SU-DHL-6 (cell line): ENCODE measurements around the gene NBEA.

Experiments
- H2AFZ ChIP-seq: fragments of 200-600 bp; sonication (generic); 2 replicates; pipeline ENCODE4 v1.6.1; 2014; ENCODE audit warnings: low read depth, mild to moderate bottlenecking, moderate library complexity, mixed read lengths, antibody characterized with exemption, low read length; ENCODE audit not compliant: severe bottlenecking
- H3F3A ChIP-seq: fragments of 200-600 bp; shearing (Covaris generic); 2 replicates; pipeline ENCODE4 v1.6.0; 2016; ENCODE audit warnings: antibody characterized with exemption, mild to moderate bottlenecking; ENCODE audit not compliant: insufficient read depth
- H3K27ac ChIP-seq: fragments of 200-600 bp; sonication (generic); 2 replicates; pipeline ENCODE4 v1.5.1; 2016; ENCODE audit warnings: low read depth, mild to moderate bottlenecking, low read length, moderate library complexity, mixed read lengths
- H3K27me3 ChIP-seq: fragments of 200-600 bp; sonication (generic), shearing (Covaris generic); 2 replicates; pipeline ENCODE4 v1.6.0; 2014; ENCODE audit warnings: mild to moderate bottlenecking, low read length
- H3K36me3 ChIP-seq: fragments of 200-600 bp; sonication (generic); 2 replicates; pipeline ENCODE4 v1.6.1; 2014; ENCODE audit warnings: mild to moderate bottlenecking, low read length, mixed read lengths
- H3K4me2 ChIP-seq: fragments of 300-600, 200-600 bp; shearing (Covaris generic), sonication (generic); 2 replicates; pipeline ENCODE4 v1.6.0; 2014; ENCODE audit warnings: low read length, low read depth, mild to moderate bottlenecking; ENCODE audit not compliant: poor library complexity, severe bottlenecking
- H3K4me3 ChIP-seq: fragments of 200-600 bp; sonication (generic); 2 replicates; pipeline ENCODE4 v1.5.1; 2014; ENCODE audit warnings: antibody characterized with exemption, low read length, mild to moderate bottlenecking, mixed read lengths; ENCODE audit not compliant: insufficient read depth, poor library complexity, severe bottlenecking
- H3K79me2 ChIP-seq: fragments of 200-600 bp; sonication (generic); 2 replicates; pipeline ENCODE4 v1.6.1; 2014; ENCODE audit warnings: mild to moderate bottlenecking, low read length, moderate library complexity; ENCODE audit not compliant: insufficient read depth
- H3K9ac ChIP-seq: fragments of 200-600 bp; sonication (generic); 2 replicates; pipeline ENCODE4 v1.7.0; 2014; ENCODE audit warnings: mild to moderate bottlenecking, low read length
- H3K9me2 ChIP-seq: fragments of 200-600 bp; sonication (generic); replicated peaks from 2 replicates; pipeline ENCODE4 v1.6.1; 2014; ENCODE audit warnings: low read length; ENCODE audit not compliant: insufficient read depth
- H3K9me3 ChIP-seq: fragments of 200-600 bp; sonication (generic); 2 replicates; pipeline ENCODE4 v1.6.1; 2014; ENCODE audit warnings: low read length, mixed read lengths; ENCODE audit not compliant: insufficient read depth
- H4K20me1 ChIP-seq: fragments of 200-600 bp; sonication (generic); 2 replicates; pipeline ENCODE4 v1.6.1; 2014; ENCODE audit warnings: low read depth, mild to moderate bottlenecking, antibody characterized with exemption, low read length, moderate library complexity, mixed read lengths
- CTCF ChIP-seq: fragments of 200-600 bp; sonication (generic); IDR thresholded peaks from one replicate; pipeline ENCODE4 v1.5.1; 2017; ENCODE audit warnings: antibody characterized with exemption, mild to moderate bottlenecking, low read length, moderate library complexity; ENCODE audit not compliant: insufficient read depth, poor library complexity, severe bottlenecking
- EZH2phosphoT487 ChIP-seq: fragments of 200-600 bp; sonication (generic), shearing (Covaris generic); conservative IDR thresholded peaks from 2 replicates; pipeline ENCODE4 v1.6.1; 2018; ENCODE audit warnings: mild to moderate bottlenecking, antibody characterized with exemption, low read length, moderate library complexity, mixed read lengths

NBEA gene

GRCh38 chr13:35697186-35697730 is 755.2 kb downstream of the NBEA start:
- no peak overlapping the region for H3K27ac ChIP-seq
- H3K9me3 ChIP-seq: no peaks in the 10 kb centered on the region
- H3K9me2 ChIP-seq: no peaks in the 10 kb centered on the region
- H3K36me3 ChIP-seq: no peaks in the 10 kb centered on the region
- H4K20me1 ChIP-seq: no peaks in the 10 kb centered on the region
- no peak overlapping the region for H2AFZ ChIP-seq
- no peak overlapping the region for H3K4me2 ChIP-seq
- no peak overlapping the region for H3K4me3 ChIP-seq
- H3K9ac ChIP-seq: no peak overlapping the region
- no peaks in the 10 kb centered on the region for H3K79me2 ChIP-seq
- H3F3A ChIP-seq: no peaks in the 10 kb centered on the region
- H3K27me3 ChIP-seq: no peaks in the 10 kb centered on the region
- TF ChIP-seq EZH2phosphoT487 (no peak), CTCF (no peak)

GRCh38 chr13:35698911-35699576 is 757.0 kb downstream of the NBEA start:
- Histone ChIP-seq H3K27me3 (no peaks in the 10 kb centered on the region), H3K9me2 (no peaks in the 10 kb centered on the region), H3K36me3 (no peaks in the 10 kb centered on the region), H3K4me2 (no peak overlapping the region), H3K27ac (no peak overlapping the region), H2AFZ (no peak overlapping the region), H4K20me1 (no peaks in the 10 kb centered on the region), H3K9me3 (no peaks in the 10 kb centered on the region), H3K79me2 (no peaks in the 10 kb centered on the region), H3K4me3 (no peak overlapping the region), H3K9ac (no peak overlapping the region), H3F3A (no peaks in the 10 kb centered on the region)
- TF ChIP-seq CTCF (no peak), EZH2phosphoT487 (no peak)

GRCh38 chr13:35699825-35700510 is 757.9 kb downstream of the NBEA start:
- Histone ChIP-seq H3K4me3 (no peak overlapping the region), H3K9me2 (no peaks in the 10 kb centered on the region), H4K20me1 (no peaks in the 10 kb centered on the region), H3K79me2 (no peaks in the 10 kb centered on the region), H3K9ac (no peak overlapping the region), H3K27me3 (no peaks in the 10 kb centered on the region), H3K4me2 (no peak overlapping the region), H3K36me3 (no peaks in the 10 kb centered on the region), H3K27ac (no peak overlapping the region), H2AFZ (no peak overlapping the region), H3F3A (no peaks in the 10 kb centered on the region), H3K9me3 (no peaks in the 10 kb centered on the region)
- TF ChIP-seq CTCF (no peak), EZH2phosphoT487 (no peak)
